RPMI8226 (cell line): ENCODE results near the gene KCNJ2.

Experiments used
- DNase-seq: peaks from one replicate; pipeline ENCODE4 v3.0.0-alpha.2; 2015

The KCNJ2 gene

GRCh38 chr17:70161519-70161918, 7.8 kb upstream of the KCNJ2 start:
- DNase-seq, result no peak

GRCh38 chr17:70165383-70165782, 3.9 kb upstream of the KCNJ2 start:
- DNase-seq, result no peak

GRCh38 chr17:70166615-70167014, 2.7 kb upstream of the KCNJ2 start:
- no peak for DNase-seq

- DNase-seq, result no peak
Measured at GRCh38 chr17:70168044-70168976, 1.0 kb upstream of the KCNJ2 start.

- no peak for DNase-seq
Measured at GRCh38 chr17:70169709-70170597, 621 bp downstream of the KCNJ2 start.

- DNase-seq, result no peak
Measured at GRCh38 chr17:70171159-70171558, 1.8 kb downstream of the KCNJ2 start.

- no peak for DNase-seq
Measured at GRCh38 chr17:70172449-70172848, 3.1 kb downstream of the KCNJ2 start.

GRCh38 chr17:70172923-70173322, 3.6 kb downstream of the KCNJ2 start:
- no peak for DNase-seq

GRCh38 chr17:70173681-70174080, 4.3 kb downstream of the KCNJ2 start:
- DNase-seq, result no peak

- DNase-seq, result no peak
Measured at GRCh38 chr17:70181376-70181775, 12.0 kb downstream of the KCNJ2 start.

GRCh38 chr17:70181866-70182265, 12.5 kb downstream of the KCNJ2 start:
- DNase-seq, result no peak

- DNase-seq, result no peak
Measured at GRCh38 chr17:70183508-70183907, 14.2 kb downstream of the KCNJ2 start.

GRCh38 chr17:70184207-70184606, 14.9 kb downstream of the KCNJ2 start:
- no peak for DNase-seq

- DNase-seq, result no peak
Measured at GRCh38 chr17:70184770-70185169, 15.4 kb downstream of the KCNJ2 start.

- DNase-seq, result no peak
Measured at GRCh38 chr17:70185285-70185684, 16.0 kb downstream of the KCNJ2 start.

GRCh38 chr17:70187383-70187782, 18.1 kb downstream of the KCNJ2 start:
- no peak for DNase-seq

- no peak for DNase-seq
Measured at GRCh38 chr17:70190959-70191805, 21.9 kb downstream of the KCNJ2 start.

GRCh38 chr17:70195091-70195490, 25.8 kb downstream of the KCNJ2 start:
- DNase-seq, result no peak

GRCh38 chr17:70201872-70202419, 32.6 kb downstream of the KCNJ2 start:
- no peak for DNase-seq

GRCh38 chr17:70202840-70203239, 33.5 kb downstream of the KCNJ2 start:
- DNase-seq, result no peak

GRCh38 chr17:70204431-70204830, 35.1 kb downstream of the KCNJ2 start:
- DNase-seq, result no peak

- no peak for DNase-seq
Measured at GRCh38 chr17:70205401-70205800, 36.1 kb downstream of the KCNJ2 start.
